Activated naive CD4-positive, alpha-beta T cell treated with anti-CD3 and anti-CD28 coated beads, Interleukin-2, amount 10 ng/mL, durations not matched to agents 7 days and 5 days (primary cell): Measurements from ENCODE around the gene MAOA.

ENCODE experiments used
- CTCF ChIA-PET: fragments of 350-600 bp; sonication (Branson Sonifier 250); formaldehyde crosslinking; loops from one replicate; lab custom pipeline; 2021; ENCODE audit warnings: antibody characterized with exemption; lab: Charles Lee
- DNase-seq: peaks from one replicate; pipeline ENCODE4 v3.0.0-alpha.2; 2020
- H3K27ac Mint-ChIP-seq: one replicate; pipeline ENCODE4 v1.8.0; 2021; ENCODE audit warnings: mild to moderate bottlenecking, moderate library complexity, mixed read lengths
- H3K27me3 Mint-ChIP-seq: one replicate; pipeline ENCODE4 v1.8.0; 2021; ENCODE audit warnings: mild to moderate bottlenecking, mixed read lengths
- H3K36me3 Mint-ChIP-seq: one replicate; pipeline ENCODE4 v1.8.0; 2021; ENCODE audit warnings: mixed read lengths
- H3K4me1 Mint-ChIP-seq: one replicate; pipeline ENCODE4 v1.8.0; 2021; ENCODE audit warnings: mixed read lengths
- H3K4me3 Mint-ChIP-seq: one replicate; pipeline ENCODE4 v1.8.0; 2021; ENCODE audit warnings: mild to moderate bottlenecking, moderate library complexity, mixed read lengths
- H3K9me3 Mint-ChIP-seq: one replicate; pipeline ENCODE4 v1.8.0; 2021; ENCODE audit warnings: mixed read lengths

The MAOA gene

DNA sequence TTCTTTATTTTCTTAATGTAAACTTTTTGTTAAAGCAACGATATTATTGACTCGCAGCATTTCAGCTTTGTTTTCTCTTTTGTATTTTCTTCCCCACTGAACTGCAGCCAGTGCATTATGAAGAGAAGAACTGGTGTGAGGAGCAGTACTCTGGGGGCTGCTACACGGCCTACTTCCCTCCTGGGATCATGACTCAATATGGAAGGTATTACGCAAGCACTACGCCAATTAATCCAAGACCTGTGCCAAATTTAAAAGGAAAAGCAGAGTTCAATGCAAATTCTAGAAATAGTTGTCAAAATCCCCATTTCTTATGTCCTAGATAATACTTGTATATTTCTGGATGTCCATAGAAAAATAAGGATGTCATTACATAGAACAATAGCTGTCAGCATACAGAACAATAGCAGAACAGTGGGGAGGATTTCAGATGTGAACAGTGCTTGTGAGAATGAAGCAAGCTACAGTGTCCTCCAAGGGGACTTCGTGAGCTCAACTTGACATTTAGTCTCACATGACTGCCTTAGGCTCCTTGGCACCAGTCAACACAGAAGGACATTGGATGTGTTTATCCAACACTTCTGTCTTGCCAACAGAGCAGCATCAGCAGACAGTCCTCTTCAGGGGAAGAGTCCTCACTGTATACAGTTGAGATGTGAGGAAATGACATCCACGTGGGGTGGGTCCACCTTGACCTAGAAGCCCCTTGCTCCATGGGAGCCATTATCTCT is 85.9 kb downstream of the MAOA start:
- H3K36me3 Mint-ChIP-seq, result no peaks in the 10 kb centered on the region
- H3K4me1 Mint-ChIP-seq, result no peaks in the 10 kb centered on the region

DNA sequence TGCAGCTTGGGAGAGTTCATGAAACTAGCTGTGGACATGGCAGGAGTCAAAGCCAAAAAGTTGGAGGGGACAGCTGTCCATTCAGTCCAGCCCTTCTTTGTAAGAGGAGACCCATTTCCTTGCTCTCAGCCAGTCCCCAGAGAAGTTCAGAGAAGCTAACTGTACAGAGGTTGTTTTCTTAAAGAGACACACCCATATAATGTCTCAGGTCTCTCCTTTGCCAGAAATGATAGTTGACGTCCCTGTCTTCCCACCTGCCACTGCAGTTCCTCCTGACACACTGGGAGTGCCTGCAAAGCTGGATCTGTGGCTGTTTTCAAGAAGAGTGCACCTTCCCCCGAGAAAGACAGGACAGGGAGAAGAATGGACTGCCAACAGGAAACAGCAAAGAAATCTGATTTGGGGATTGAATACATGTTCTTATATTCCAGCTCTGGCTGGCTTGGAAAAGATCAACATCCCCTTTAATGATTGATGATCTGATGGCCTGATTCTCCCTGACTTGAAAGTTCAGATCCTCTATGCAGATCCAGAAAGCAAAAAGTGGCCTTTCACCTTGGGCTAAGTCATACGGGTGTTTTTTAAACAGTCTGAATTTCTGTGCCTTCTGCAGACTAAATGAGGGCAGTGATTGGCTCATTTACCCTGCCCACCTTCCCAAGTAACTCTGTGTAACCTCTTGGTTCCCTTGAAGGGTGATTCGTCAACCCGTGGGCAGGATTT is 87.2 kb downstream of the MAOA start:
- CTCF ChIA-PET, result no interaction called here
- H3K36me3 Mint-ChIP-seq, result no peaks in the 10 kb centered on the region
- no peaks in the 10 kb centered on the region for H3K4me1 Mint-ChIP-seq
- no peaks in the 10 kb centered on the region for H3K9me3 Mint-ChIP-seq
- no peak overlapping the region for H3K4me3 Mint-ChIP-seq
- no peak overlapping the region for H3K27ac Mint-ChIP-seq
- DNase-seq, result no peak
- H3K27me3 Mint-ChIP-seq, result no peaks in the 10 kb centered on the region

More for the DNA sequence above, 85.9 kb downstream of the MAOA start:
- no peak for DNase-seq
- H3K4me3 Mint-ChIP-seq, result no peak overlapping the region
- no peak overlapping the region for H3K27ac Mint-ChIP-seq
- CTCF ChIA-PET, result interaction anchor here (1.0 kb wide), 1 partner anchor 184 kb away, joined by 3 read pairs; no protein-coding TSS in a partner anchor
- H3K27me3 Mint-ChIP-seq, result no peaks in the 10 kb centered on the region
- no peaks in the 10 kb centered on the region for H3K9me3 Mint-ChIP-seq

DNA sequence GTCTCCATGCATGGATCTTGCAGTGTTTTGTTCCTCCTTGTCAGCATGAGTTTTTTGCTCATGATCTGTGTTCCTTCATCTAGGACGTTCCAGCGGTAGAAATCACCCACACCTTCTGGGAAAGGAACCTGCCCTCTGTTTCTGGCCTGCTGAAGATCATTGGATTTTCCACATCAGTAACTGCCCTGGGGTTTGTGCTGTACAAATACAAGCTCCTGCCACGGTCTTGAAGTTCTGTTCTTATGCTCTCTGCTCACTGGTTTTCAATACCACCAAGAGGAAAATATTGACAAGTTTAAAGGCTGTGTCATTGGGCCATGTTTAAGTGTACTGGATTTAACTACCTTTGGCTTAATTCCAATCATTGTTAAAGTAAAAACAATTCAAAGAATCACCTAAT is 88.2 kb downstream of the MAOA start:
- Mint-ChIP-seq H3K9me3 (no peaks in the 10 kb centered on the region), H3K27me3 (no peaks in the 10 kb centered on the region), H3K36me3 (no peaks in the 10 kb centered on the region), H3K27ac (no peak overlapping the region), H3K4me3 (no peak overlapping the region), H3K4me1 (no peaks in the 10 kb centered on the region)
- CTCF ChIA-PET, result no interaction called here
- no peak for DNase-seq

DNA sequence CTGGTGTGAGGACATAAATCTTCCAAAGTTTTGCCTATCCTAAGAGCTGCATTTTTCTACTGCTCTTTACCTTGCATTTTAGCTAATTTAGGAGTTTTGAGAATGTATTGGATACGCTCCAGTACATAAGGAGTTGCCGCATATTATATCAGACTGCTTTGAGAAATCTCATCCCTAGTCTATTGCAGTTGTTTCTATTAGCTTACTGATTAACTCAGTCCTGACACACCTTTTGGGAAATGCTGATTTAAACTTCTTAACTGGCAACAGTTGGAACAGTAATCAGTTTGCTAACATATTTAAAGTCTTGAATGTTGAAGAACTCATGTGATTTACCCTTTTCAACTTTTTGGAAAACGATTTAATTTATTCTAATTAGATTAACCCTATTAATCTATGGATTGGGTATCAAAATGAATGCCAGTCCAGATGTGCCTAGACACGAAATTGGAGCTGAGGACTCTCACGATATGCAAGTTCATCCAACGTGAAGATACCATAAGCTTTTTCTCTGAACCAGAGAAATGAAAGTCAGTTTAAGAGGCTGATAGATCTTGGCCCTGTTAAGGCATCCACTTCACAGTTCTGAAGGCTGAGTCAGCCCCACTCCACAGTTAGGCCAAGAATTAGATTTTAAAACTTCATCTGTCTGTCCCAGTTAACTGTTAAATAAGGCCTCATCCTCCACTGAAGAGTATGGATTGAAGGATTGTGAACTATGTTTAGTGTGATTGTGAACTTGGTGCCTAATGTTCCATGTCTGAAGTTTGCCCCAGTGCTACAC is 90.0 kb downstream of the MAOA start:
- no peak overlapping the region for H3K4me3 Mint-ChIP-seq
- H3K36me3 Mint-ChIP-seq, result no peaks in the 10 kb centered on the region
- H3K27ac Mint-ChIP-seq, result no peak overlapping the region
- no peak for DNase-seq
- no peaks in the 10 kb centered on the region for H3K9me3 Mint-ChIP-seq
- H3K27me3 Mint-ChIP-seq, result no peaks in the 10 kb centered on the region
- CTCF ChIA-PET, result no interaction called here
- H3K4me1 Mint-ChIP-seq, result peaks cover 2% of the 10 kb centered on the region

DNA sequence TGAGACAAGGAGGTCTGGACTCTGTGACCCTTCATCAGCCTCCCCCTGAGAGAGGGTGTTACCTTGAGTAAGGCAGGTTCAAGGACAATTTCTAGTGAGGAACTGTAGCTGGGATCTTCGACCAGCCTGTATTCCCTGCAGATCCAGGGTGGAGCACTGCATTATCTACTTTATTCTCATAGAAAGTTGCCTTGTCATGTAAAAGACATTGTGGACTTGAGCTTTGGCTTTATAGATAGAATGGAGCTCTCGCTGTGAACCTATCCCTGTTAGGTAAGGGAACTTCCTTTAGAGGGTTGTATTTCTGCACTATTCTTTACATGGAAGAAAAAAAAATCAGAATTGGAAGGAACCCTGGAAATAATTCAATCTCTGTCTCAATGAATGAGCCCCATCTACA is 91.4 kb downstream of the MAOA start:
- Mint-ChIP-seq H3K27me3 (no peaks in the 10 kb centered on the region), H3K27ac (no peak overlapping the region), H3K36me3 (no peaks in the 10 kb centered on the region), H3K4me3 (no peak overlapping the region), H3K4me1 (peaks cover 2% of the 10 kb centered on the region), H3K9me3 (no peaks in the 10 kb centered on the region)
- no peak for DNase-seq
- CTCF ChIA-PET, result no interaction called here

DNA sequence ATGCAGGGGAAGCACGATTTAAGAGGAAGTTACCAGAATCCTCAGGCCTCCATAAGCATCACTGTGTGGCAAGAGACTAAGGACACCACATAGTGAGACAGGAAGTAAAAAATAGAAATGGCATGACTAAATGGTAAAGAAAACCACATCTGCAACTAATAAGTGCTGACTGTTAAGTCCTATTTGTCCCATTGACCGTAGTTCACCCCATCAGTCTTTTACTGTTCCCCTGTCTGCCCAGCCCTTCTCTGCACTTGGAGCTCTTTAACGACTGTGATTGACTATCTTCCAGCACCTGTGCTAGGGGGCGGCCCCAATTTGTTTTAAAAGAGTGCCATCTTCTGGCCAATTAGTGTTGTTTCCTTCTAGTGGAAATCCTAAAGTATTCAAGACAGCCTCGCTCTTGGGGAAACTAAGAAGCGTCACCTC is 94.2 kb downstream of the MAOA start:
- no peak overlapping the region for H3K27ac Mint-ChIP-seq
- H3K4me3 Mint-ChIP-seq, result no peak overlapping the region
- no peaks in the 10 kb centered on the region for H3K36me3 Mint-ChIP-seq
- H3K27me3 Mint-ChIP-seq, result no peaks in the 10 kb centered on the region
- DNase-seq, result peak; percentile 44
- H3K4me1 Mint-ChIP-seq, result peaks cover 2% of the 10 kb centered on the region
- no peaks in the 10 kb centered on the region for H3K9me3 Mint-ChIP-seq
- CTCF ChIA-PET, result interaction anchor here (0.7 to 3.1 kb wide), 6 partner anchors 15 to 1952 kb away, joined by 3 to 18 read pairs (median 4); no protein-coding TSS in a partner anchor

DNA sequence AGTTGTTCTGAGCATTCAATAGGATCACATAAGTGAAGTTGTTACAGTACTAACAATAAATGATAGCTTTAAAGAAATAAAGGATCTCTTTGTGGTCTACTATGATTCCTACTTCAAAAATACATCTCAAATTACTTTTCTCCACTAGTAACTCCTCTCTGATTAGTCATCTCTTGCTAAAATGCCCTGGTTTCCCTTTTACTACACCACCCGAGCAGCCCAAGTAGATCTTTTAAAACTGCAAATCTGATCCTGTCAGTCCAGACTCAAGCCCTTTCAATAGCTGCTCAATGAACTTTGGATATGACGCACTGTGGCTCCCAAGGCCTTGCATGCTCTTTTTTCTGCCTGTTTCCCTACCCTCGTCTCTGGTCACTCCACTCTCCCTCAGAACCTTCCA is 97.5 kb downstream of the MAOA start:
- H3K27ac Mint-ChIP-seq, result no peak overlapping the region
- H3K4me3 Mint-ChIP-seq, result no peak overlapping the region
- DNase-seq, result no peak
- no peaks in the 10 kb centered on the region for H3K27me3 Mint-ChIP-seq
- H3K36me3 Mint-ChIP-seq, result no peaks in the 10 kb centered on the region
- H3K4me1 Mint-ChIP-seq, result peaks cover 2% of the 10 kb centered on the region
- no peaks in the 10 kb centered on the region for H3K9me3 Mint-ChIP-seq
- CTCF ChIA-PET, result interaction anchor here (1.0 kb wide), 1 partner anchor 194 kb away, joined by 3 read pairs; no protein-coding TSS in a partner anchor

DNA sequence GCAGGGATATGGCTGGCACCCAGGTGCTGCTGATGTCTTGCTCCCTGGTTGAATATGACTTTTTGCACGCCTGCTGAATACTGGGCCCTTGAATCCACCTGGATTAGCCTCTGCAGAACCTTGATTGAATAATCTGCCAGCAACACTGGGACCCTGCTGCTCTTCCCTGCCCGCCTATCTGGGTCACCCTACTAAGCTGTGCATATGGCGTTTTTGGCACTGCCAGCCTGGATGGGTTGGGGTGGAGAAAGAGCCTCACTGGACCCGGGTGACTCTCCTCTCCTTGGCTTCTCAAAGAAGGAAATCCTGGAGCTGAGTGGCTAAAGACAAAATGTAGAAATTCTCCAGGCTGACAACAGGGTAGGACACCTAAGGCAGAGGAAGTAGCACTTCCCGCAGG is 100.0 kb downstream of the MAOA start:
- H3K27me3 Mint-ChIP-seq, result no peaks in the 10 kb centered on the region
- CTCF ChIA-PET, result no interaction called here
- H3K27ac Mint-ChIP-seq, result no peak overlapping the region
- no peaks in the 10 kb centered on the region for H3K4me1 Mint-ChIP-seq
- no peak for DNase-seq
- no peak overlapping the region for H3K4me3 Mint-ChIP-seq
- H3K9me3 Mint-ChIP-seq, result no peaks in the 10 kb centered on the region
- no peaks in the 10 kb centered on the region for H3K36me3 Mint-ChIP-seq

DNA sequence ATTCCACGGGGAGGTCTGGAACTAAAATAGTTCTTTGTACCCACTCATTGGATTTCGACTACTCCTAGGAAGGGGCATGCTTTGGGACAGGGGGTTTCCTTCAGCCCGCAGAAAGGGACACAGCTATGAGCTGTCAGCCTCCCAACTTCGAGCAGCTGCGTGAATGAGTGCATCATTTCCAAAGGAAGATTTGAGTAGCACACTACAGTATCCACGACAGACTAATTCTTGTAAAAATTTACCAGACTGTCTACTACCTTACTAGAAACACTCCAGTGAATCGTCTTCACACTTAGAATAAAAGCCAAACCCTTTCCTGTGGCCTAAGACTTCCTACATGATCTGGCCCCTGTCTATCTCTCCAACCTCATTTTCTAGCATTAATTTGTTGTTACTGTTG is 101.9 kb downstream of the MAOA start:
- Mint-ChIP-seq H3K27me3 (no peaks in the 10 kb centered on the region), H3K36me3 (no peaks in the 10 kb centered on the region), H3K9me3 (no peaks in the 10 kb centered on the region), H3K4me3 (no peak overlapping the region), H3K4me1 (no peaks in the 10 kb centered on the region), H3K27ac (no peak overlapping the region)
- CTCF ChIA-PET, result no interaction called here
- no peak for DNase-seq

DNA sequence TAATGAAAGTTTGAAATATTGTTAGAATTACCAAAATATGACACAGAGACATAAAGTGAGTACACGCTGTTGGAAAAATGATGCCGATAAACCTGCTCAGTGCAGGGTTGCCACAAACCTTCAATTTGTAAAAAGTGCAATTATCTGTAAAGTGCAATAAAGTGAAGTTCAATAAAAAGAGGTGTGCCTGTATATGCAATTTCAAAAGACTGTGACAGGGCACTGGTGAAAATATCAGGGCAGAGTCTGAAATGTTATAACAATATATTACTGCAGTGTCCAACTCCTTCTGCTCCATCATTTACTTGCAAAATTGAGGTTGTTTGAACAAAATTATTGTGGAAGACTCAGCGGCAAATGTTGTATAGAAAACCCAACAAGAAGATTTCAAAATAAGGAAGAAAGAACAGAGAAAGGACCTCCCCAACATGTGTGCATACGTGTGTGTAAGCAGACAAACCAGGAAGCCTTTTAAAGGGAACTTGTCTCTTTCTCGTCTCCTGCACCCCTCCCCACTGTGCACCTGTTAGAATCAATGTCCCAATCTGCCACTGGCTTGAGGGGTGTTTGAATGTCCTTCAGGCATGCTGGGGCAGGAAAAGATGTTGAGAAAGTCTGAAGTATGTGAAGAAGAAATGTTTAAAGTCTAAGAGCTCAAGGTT is 130.0 kb downstream of the MAOA start:
- H3K27me3 Mint-ChIP-seq, result no peaks in the 10 kb centered on the region
- H3K9me3 Mint-ChIP-seq, result no peaks in the 10 kb centered on the region
- CTCF ChIA-PET, result no interaction called here
- no peak overlapping the region for H3K27ac Mint-ChIP-seq
- no peak for DNase-seq
- no peaks in the 10 kb centered on the region for H3K4me1 Mint-ChIP-seq
- H3K36me3 Mint-ChIP-seq, result no peaks in the 10 kb centered on the region
- H3K4me3 Mint-ChIP-seq, result no peak overlapping the region
